Stimulated activated CD4-positive, alpha-beta T cell treated with anti-CD3 and anti-CD28 coated beads, Interleukin-15, amount 100 ng/mL, for 1 hour (primary cell): ENCODE results near the gene CLRN1.

Experiments used
- DNase-seq, 2 donors: peaks; one replicate each; pipeline ENCODE4 v3.0.0-alpha.2; 2020; ENCODE audit warnings: low read depth in 1 of 2, low spot score in 1 of 2

CLRN1 gene

DNA sequence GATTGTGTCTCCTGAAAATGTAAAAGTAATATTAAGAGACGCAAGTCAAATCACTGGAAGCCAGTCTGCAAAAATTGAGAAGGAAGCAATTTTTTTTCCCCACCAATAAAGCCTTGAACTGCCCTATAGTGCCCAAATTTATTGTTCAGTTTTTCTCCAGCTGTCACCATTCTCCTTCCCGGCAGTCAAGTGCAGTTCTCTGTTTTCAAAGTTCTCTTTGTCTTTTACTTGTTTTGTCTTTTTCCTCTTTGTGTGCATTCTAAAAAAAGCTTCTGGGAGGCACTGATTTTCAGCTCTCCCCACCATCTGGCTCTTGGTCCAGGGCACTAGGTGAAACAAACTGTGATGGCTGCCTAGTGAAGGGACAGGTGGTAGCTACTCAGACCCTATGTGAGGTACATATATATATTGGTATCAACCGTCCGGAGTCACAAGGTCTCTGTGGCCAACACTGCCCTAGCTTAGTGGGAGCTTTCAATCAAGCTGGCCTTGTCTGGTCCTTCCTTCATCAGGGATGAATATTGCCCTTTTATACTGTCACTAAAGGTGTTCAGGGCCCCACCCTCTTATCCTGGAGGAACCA lies 6.1 kb upstream of the CLRN1 start:
- no peak for DNase-seq

DNA sequence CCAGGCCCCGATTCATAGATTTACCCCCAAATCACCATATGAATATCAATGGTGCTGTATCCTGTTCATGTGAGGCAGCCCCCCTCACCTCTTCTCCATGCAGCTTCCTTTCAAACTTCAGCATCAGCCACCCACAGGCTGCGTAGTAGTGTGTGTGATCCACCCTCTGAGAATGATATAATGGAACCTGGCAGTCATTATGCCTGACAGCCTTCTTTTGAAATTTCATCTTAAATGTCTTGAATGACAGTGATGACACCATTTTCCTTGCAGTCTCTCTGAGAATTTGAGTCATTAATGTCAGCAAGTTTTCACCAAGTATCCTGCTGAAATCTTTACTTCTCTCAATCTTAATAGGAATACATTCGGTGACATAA lies 3.5 kb upstream of the CLRN1 start:
- no peak for DNase-seq

DNA sequence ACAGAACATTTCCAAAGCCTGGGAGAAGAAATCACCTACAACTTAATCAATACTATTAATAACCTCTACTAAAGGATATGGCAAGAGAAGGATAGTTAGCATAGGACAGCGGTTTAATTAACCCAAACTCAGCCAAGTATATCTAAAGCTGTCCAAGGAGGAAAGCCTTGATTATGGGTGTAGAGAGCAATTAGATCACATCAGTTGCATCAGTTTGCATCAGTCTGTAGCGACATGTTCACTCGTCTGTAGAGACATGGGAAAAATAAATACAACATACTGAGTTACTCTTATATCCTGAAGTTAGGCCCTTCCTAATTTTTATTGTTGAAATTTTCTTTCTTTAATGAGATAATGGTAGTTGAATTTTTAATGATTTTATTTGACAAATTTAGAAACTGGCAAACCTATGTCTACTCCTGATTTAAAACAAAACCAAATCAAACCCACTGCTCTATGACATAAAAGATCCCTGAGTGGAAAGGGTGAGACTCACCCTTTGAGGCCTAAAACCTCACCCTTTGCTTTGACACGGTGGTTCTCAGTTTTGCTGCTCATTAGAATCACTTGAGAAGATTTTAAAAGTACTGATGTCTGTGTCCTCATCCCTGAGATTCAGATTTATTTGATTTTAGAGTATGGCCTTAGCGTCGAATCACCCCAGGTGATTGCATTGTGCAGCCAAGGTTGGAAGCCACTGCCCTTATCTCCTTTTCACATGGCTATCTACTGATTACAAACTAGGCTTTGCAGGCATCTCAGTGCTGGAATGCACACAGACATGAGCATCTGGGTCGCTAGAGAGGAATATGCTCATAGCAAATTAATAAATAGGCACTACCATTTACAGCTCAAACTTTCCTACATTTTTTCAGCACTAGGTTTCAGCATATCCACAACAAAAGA lies 2.8 kb upstream of the CLRN1 start:
- no peak for DNase-seq

DNA sequence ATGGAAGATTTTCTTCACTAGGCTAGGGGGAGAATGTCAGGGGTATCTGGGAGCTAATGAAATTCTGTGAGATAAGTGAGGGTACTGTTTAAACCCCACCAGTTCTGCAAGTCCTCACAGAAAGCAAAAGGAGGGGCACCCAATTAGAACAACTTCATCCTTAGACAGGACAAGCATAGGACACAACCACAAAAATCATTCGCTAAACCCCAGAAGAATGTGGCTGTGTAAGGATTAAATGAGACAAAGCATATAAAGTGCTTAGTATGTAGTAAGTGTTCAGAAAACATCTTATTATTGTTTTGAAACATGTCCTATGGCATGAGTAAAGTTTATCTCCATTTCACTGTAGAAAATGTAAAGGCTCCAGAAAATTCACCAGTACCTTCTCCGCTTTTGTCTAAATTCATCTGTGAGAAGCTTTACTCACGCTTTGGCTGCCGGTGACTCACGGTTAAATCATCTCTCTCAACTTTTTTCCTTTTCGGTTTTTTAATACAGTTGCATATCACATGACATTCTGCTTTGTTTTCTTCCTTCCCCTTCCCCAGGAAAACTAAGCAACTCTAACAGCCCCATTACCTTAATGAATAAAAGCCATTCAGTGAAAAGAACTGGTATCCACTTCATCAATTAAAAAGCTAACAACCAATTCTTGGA lies 1.7 kb downstream of the CLRN1 start:
- DNase-seq = no peak

DNA sequence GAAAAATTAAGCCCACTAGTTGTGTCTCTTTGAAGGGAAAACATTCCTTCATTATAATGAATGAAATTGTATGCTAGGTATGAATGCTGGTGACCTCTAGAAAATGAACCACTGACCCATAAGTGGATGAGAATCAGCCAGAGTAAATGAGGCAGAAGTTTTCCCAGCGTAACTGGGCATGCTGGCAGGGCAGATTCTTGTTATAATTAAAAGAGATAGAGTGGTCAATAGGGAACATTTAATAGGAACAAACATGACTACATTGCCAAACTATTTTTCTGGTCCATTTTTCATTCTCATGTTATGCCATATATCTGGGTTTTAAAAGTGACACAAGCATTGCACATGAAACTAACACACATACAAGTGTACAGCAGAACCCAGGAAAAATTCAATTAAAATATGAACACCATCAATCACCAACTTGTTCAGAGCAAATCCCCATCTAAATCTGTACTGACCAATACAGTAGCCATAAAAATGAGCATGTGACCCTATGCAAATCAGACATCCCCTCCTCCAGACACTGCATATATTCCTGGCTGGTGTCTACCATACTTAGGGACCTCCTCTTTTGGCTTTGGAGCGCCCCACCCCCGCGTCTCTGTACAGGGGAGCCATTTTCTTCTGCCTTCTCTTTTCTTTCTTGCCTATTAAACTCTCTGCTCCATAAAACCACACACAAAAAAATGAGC lies 4.0 kb downstream of the CLRN1 start:
- DNase-seq = no peak

DNA sequence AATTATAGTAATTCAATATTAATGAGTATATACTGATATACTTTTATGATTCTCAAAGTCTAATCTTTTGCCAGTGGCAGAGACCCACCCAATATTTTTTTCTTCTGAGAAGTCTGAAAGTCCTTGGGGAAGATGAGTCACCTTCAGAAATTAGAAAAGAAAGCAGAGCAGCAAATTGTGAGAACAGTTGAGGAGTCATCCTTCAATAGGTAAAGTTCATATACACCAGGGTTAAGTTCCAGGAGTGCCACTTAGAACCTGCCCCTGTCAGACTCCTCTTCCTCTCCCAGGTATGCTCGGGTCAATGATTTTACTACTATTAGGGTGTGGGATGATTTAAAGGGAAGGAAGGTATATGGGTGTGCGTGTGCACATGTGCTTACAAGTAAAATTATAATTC lies 7.1 kb downstream of the CLRN1 start:
- DNase-seq = no peak

DNA sequence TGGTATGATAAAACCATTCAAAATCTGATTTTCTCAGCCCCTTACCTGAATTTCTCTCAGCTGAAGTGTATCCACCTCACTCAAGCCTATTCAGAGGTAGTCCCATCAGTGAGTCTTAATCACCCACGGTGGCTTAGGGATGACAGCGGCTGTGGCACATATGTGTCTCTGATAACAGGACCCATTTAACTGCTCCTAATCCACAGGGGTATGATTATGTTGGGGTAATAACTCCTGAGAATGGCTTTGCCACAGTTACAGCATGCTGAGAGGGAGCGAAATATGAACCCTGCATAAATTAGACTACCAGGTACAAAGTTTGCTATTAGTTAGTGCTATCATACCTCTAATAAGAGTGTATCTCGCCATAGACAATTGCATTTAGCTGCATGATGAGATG lies 10.6 kb downstream of the CLRN1 start:
- DNase-seq = no peak

DNA sequence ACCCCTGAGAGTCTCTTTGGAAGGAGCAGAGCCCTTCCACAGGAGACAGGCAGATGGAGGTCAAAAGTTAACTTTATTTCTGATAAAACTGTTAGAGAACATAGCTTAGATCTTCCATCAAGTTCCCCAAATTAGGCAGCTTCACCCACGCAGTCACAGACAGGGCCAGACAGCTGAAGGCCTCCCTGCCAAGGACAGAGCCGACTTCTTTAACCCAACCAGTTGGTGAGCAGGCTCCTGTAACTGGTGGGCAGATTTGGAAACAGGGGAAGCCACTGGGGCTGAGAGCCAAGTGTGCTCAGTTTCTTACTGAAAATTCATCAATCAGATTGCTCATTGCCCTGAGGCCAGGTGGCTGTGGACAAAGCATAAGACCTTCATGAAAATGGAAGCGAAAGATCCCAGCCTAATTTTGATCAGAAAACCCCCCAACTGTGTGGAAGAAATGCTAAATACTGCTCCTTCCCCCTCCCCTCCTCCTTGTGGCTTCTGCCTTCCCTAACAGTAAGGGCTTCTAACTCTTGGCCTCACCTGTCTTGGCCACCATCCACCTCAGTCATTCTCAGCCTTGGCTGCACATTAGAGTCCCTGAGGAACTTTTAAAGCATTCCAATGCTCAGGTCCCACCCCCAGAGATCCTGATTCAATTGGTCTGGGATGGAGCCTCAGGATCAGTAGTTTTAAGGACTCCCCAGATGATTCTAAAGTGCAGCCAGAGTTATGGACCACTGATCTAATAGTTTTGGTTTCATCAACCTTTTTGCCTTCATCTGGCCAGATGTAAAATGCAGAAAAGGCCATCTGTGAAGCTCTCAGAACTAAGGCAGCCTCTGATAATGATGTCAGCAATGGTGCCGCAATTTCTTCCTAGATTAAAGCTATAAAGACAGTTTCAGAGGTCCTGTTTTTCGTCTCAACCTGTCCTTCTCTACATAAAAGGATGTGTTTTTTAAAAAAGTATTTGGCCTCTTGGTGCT lies 11.5 kb downstream of the CLRN1 start:
- no peak for DNase-seq

DNA sequence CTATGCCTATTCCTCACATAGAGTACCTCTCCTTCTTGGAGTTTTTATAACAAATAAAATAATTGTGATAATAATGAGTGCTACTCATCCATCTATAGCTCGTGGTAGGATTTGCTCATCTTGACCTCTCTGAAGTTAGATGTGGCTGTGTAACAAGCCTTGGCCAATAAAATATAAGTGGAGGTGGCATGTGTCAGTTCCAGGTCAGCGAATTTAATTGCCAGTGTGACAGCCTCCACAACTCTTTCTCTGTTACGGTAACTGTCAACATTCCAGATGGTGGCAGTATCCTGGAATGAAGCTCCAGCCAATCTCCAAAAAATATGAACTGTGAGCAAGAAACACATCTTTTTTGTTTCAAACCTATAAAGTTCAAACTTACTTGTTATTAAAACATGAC lies 13.8 kb downstream of the CLRN1 start:
- no peak for DNase-seq

DNA sequence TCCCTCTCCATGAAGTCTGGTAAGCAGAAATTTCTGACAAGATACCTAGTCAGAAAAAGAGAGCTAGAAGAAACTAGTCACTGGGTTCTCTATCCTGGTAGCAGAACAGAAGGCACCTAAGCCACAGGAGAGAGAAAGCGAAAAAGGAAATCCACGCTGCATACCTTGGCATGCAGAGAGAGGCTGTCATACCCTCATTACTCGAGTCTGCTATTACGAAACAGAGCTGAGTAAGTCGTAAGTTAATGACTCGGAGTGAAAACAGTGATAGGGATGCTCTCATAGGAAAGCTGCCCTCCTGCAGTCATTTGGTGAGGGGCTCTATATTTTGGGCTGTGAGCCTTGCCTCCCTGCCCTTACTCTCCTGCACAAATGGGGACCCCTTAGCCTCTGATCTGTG lies 16.2 kb downstream of the CLRN1 start:
- no peak for DNase-seq

DNA sequence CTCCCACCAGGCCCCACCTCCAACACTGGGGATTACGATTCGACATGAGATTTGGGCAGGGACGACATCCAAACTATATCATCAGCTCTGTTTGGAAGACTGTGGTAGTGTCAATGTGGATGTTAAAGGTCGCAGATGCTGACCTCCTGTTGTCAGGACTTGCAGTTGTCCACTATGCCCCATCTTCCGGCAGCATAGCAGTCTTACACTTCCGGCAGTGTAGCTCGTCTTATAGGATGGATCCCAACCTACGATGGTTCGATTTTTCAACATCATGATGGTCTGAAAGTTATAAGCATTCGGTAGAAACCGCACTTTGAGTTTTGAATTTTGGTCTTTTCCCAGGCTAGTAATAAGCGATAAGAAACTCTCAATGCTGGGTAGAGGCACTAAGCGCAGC lies 20.6 kb downstream of the CLRN1 start:
- no peak for DNase-seq

DNA sequence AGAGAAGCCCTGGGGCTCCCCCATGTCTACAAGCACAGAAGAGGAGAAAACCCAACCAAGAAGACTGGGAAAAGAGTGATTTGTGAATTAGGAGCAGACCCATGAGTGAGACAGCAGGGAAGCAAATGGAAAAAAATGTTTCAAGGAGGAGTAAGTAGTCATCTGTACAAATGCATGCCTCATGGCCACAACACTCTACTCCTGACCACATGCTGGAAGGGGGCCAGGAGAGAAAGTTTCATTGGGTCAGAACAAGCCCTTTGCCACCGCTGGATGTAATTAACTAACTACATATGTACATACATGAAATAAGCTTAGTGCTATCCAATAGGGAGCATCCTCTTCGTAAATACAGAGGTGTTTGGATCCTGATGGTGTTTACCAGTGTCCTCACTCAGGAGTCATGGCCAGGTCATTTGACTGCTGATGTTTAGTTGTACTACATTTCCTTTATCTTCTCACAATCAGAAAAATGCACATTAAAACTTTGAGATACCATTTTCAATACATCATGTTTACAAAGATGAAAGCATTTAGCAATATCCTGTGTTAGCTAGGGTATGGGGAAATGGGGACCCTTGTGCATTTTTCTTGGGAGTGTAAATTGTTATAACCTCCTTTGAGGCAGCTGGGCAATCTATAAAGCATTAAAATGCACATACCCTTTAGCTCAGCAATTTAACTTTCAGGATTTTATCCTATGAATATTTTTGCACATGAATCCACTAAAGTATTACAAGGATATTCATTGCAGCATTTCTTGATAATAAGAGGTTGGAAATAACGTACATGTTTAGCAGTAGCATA lies 27.1 kb downstream of the CLRN1 start:
- DNase-seq = no peak

DNA sequence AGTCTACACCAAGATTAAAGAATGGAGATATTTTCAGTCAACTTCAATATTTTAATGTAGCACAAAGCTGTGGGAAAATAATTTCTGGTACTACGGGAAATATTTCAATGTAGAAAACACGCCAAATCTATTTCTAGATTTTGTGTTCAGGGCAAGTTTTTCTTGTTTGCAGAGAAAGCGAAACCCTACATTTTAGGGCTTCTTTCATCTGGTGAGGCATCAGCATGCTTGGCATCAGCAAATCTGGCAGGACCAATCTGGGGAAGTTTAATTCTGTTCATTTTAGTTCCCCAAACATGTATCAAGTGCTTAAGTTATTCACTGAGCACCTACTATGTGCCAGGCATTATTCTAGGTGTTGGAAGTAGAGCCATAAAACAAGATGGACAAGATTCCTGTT lies 30.3 kb downstream of the CLRN1 start:
- DNase-seq = no peak

DNA sequence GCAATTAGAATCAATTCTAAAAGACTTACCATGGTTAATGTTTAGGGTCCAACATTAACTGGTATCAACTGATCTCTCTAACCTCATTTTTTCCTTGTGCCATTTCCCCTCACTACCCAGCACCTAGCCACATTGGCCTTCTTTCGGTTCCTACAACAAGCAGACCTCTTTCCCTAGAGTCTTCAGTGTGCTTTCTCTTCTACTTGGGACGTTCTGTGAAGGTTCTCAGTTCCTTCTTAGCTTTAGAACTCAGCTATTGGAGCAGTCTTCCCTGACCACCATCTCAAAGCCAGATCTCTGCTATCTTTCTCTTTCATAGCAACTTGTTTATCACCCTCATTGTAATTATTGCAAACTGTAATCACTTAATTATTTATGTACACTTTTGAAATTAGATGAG lies 35.8 kb downstream of the CLRN1 start:
- no peak for DNase-seq

DNA sequence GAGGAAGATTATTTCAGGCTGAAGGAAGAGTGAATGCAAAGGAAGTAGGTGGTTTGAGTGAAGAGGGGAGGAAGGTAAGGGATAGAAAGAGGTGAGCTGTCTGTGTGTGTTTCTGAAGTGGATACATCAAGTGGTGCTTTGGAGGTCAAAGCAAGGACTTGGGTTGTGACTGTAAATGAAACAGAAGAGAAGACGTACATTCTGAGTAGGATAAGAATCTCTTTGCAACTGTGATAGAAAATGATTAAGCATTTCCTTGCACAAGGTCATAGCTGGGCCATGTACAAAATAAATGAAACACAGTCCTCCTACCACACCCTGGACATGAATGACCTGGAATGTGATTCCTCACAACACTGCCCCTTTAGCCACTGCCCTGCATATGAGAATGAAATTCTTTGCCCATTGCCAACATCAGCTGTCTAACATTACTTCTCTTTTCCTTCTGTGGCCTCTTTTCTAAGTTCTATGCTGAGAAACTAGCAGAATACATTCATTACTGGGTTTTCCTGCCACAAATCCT lies 39.0 kb downstream of the CLRN1 start:
- no peak for DNase-seq

DNA sequence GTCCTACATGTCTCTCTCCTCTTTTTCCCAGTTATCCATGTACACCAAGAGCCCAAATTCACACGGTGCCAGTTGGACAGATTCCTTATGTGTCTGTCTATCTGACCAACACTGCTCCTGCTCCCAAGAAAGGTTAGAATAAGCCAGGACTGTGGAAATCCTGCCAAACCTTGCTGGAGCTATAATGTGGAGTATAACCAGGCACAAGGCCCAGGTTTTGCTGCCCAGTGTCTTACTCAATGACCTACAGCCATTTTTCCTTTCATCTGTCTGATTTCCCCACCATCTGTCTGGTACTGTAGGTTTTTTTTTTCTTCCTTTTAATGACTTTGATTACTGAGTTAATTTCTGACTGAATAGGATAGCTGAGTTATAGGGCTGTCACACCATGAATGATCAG lies 40.8 kb downstream of the CLRN1 start:
- DNase-seq = no peak

DNA sequence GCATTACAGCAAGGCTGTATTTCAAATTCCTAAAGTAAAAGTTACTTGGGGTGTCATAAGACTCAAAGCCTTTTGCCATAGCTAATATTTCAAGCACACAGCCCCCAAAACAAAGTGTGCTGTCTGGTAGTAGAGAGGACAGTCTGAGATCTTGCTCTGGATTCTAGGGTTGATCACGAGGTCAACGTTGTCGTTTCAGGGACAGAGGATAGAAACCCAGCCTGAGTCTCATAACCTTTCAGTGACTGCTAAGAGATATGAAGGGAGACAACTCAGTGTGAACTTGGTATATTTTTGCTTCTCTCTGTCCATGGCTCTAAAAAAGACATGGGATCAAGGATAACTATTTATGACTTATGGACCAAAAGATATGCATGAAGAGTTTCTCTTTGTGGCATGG lies 41.7 kb downstream of the CLRN1 start:
- DNase-seq = no peak

DNA sequence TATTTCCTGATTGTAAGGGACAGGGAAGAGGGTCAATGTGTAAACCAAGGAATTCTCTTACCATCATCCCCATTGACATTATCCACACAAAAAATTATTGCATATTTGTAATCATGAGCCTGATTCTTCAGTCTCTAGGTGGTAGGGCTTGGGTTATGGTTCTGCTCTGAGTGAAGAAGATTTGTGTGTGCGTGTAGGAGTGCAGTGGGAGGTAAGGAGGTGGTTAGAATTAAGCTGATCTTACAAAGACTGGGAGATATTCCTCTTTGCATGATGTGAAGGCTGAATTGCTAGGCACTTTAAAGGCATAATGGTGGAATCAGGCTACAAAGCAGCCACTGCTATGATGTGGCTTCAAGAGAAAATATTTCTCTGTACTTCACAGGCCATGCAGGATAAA lies 44.3 kb downstream of the CLRN1 start:
- no peak for DNase-seq

DNA sequence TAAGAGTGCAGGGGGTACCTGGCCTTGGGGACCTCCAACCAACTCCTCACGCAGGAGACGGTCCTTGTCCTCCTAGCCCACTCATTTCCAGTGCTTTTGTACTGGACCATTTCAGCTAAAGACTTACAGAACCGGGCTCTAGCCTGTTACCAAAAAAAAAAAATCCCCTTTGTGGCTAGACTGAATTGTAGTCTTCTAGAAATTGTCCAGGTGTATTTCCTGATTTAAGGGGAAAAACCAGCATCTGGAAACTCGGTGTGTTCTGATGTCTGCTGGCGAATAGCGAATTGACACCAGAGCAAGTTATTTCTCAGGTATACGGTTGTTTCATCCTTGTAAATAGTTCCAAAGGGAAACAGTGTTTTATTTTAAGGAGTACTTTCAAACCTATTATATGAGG lies 46.2 kb downstream of the CLRN1 start:
- DNase-seq = no peak
